Activated CD8-positive, alpha-beta T cell treated with anti-CD3 and anti-CD28 coated beads, Interleukin-2, amount 10 ng/mL, durations not matched to agents 7 days and 5 days (primary cell): ENCODE measurements around the gene IGF1R. TPM values are rescaled to one million over a fixed set of nuclear protein-coding genes. Genes with fewer than 3 reads are reported as not detected.

Experiments used
- ATAC-seq: fragments of 150-1000 bp; cut with Tn5 transposase; one replicate; pipeline ENCODE4 v1.10.0; 2021; ENCODE audit warnings: moderate library complexity
- CTCF ChIA-PET: fragments of 350-600 bp; sonication (Branson Sonifier 250); formaldehyde crosslinking; loops from one replicate; lab custom pipeline; 2021; ENCODE audit warnings: antibody characterized with exemption; lab: Charles Lee
- POLR2A ChIA-PET: fragments of 350-600 bp; sonication (Branson Sonifier 250); formaldehyde crosslinking; loops from one replicate; lab custom pipeline; 2021; ENCODE audit warnings: antibody characterized with exemption; lab: Charles Lee
- DNase-seq: peaks from one replicate; pipeline ENCODE4 v3.0.0-alpha.2; 2020
- H3K27ac Mint-ChIP-seq: one replicate; pipeline ENCODE4 v1.8.0; 2021; ENCODE audit warnings: mild to moderate bottlenecking, mixed read lengths
- H3K27me3 Mint-ChIP-seq: one replicate; pipeline ENCODE4 v1.8.0; 2021; ENCODE audit warnings: low read depth, mixed read lengths
- H3K36me3 Mint-ChIP-seq: one replicate; pipeline ENCODE4 v1.8.0; 2021; ENCODE audit warnings: low read depth, mixed read lengths
- H3K4me1 Mint-ChIP-seq: one replicate; pipeline ENCODE4 v1.8.0; 2021; ENCODE audit warnings: low read depth, mixed read lengths
- H3K4me3 Mint-ChIP-seq: one replicate; pipeline ENCODE4 v1.8.0; 2021; ENCODE audit warnings: mild to moderate bottlenecking, mixed read lengths
- H3K9me3 Mint-ChIP-seq: one replicate; pipeline ENCODE4 v1.8.0; 2022; ENCODE audit warnings: mixed read lengths; ENCODE audit not compliant: insufficient read depth
- total RNA-seq, 2 experiments: library from RNA; stranded (reverse); gene quantifications; one replicate each; pipeline ENCODE4 v1.2.3, GENCODE V29; 2021

Gene IGF1R
- total RNA-seq, 2 experiments from 2014 or later, result 9.1 to 10.6 TPM

DNA sequence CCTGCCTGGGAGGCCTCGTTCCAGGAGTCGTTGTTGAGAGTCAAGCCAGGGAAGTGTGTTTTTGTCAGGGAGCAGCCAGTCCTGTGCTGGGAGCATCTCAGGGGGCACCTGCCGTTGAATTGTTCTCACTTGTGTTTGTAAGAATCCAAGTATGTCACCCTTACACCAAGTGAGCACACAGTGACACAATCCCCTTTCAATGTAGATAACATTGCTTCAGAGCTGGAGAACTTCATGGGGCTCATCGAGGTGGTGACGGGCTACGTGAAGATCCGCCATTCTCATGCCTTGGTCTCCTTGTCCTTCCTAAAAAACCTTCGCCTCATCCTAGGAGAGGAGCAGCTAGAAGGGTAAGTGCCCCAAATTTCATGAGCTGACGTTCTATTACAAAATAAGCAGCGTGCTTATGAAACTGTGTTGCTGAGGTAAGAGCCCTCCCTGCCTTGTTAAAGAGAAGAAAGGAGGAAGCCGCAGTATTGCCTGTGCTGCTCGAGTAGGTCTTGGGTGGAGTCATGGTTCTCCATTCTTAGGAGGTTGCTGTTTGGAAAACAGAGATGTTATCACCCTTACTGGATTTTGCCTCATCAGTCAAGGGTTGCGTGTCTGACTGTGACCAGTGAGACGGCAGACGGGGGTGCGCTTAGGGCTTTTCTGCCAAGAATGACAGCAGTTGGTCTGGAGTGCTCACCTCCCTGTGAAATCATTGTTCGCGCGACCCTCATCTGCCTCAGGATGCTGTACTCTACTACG is 251.1 kb downstream of the IGF1R start:
- no peaks in the 10 kb centered on the region for H3K9me3 Mint-ChIP-seq
- H3K4me1 Mint-ChIP-seq, result no peaks in the 10 kb centered on the region
- ATAC-seq (no peak), DNase-seq (no peak)
- no peak overlapping the region for H3K4me3 Mint-ChIP-seq
- ChIA-PET POLR2A (no interaction called here), CTCF (no interaction called here)
- no peak overlapping the region for H3K27ac Mint-ChIP-seq
- H3K27me3 Mint-ChIP-seq, result no peaks in the 10 kb centered on the region
- peaks cover 3% of the 10 kb centered on the region for H3K36me3 Mint-ChIP-seq

DNA sequence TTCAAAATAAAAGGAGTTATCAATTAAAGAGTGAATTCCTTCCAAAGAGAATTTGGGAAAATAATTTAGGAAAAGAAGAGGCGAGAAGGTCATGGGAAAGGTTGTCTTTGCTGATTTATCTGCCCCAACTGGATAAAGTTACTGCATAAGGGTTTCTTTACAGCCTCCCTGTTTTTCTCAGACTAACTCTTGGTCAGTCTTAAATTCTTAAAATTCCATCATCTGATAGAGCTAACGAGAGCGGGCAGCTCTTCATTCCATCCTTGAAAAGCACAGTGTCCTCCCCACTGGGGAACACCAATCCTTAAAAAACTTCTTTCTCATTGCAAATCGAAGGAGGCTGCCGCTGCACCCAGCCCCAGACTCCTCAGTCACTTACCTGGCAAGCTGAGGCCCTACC is 252.0 kb downstream of the IGF1R start:
- H3K9me3 Mint-ChIP-seq, result no peaks in the 10 kb centered on the region
- no peak for ATAC-seq

GRCh38 chr15:98901434-98902072 is 253.2 kb downstream of the IGF1R start:
- ATAC-seq (no peak), DNase-seq (no peak)
- POLR2A ChIA-PET, result no interaction called here
- Mint-ChIP-seq H3K27me3 (no peaks in the 10 kb centered on the region), H3K36me3 (peaks cover 3% of the 10 kb centered on the region), H3K27ac (no peak overlapping the region), H3K4me1 (no peaks in the 10 kb centered on the region), H3K9me3 (no peaks in the 10 kb centered on the region), H3K4me3 (no peak overlapping the region)
- CTCF ChIA-PET, result interaction anchor here (0.9 to 1.5 kb wide), 2 partner anchors 122 to 175 kb away, joined by 3 to 5 read pairs; no protein-coding TSS in a partner anchor

More for the DNA sequence above, 252.0 kb downstream of the IGF1R start:
- ChIA-PET POLR2A (no interaction called here), CTCF (interaction anchor here (0.5 to 0.9 kb wide), 2 partner anchors 176 kb away, joined by 3 read pairs; no protein-coding TSS in a partner anchor)
- Mint-ChIP-seq H3K4me3 (no peak overlapping the region), H3K27ac (no peak overlapping the region), H3K36me3 (peaks cover 3% of the 10 kb centered on the region), H3K27me3 (no peaks in the 10 kb centered on the region), H3K4me1 (no peaks in the 10 kb centered on the region)
- no peak for DNase-seq

GRCh38 chr15:98902931-98903330 is 254.6 kb downstream of the IGF1R start:
- ATAC-seq (no peak), DNase-seq (no peak)
- ChIA-PET CTCF (interaction anchor here (0.6 to 1.5 kb wide), 2 partner anchors 124 to 373 kb away, joined by 3 to 5 read pairs; no protein-coding TSS in a partner anchor), POLR2A (interaction anchor here (0.7 kb wide), 1 partner anchor 54 kb away, joined by 3 read pairs; no protein-coding TSS in a partner anchor)
- Mint-ChIP-seq H3K27me3 (no peaks in the 10 kb centered on the region), H3K4me1 (no peaks in the 10 kb centered on the region), H3K27ac (no peak overlapping the region), H3K9me3 (no peaks in the 10 kb centered on the region), H3K36me3 (no peaks in the 10 kb centered on the region), H3K4me3 (no peak overlapping the region)

DNA sequence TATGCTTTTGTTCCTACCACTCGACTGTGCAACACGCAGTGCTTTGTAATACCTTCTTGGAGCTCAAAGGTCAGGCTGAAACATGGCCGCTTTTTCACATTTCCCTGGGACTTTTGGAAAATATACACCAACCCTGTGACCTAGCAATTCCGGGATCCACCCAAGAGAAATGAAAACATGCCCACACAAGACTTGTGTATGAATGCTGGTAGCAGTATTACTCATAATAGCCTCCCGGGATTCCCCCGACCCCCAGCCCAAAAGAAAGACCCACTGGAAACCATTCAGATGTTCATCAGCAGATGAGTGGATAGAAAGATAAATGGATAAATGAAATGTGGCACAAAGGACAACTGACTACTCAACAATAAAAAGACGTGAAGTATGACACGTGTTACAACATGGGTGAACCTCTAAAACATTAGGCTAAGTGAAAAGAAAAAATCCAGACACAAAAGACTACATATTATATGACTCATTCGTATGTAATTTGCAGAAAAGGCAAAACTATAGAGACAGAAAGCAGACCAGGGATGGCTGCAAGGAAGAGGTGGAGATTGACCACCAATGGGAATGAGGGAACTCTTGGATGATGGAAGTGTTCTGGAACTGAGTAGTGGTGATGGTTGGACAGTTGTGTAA is 255.2 kb downstream of the IGF1R start:
- no peaks in the 10 kb centered on the region for H3K4me1 Mint-ChIP-seq
- CTCF ChIA-PET, result interaction anchor here (0.6 to 2.3 kb wide), 5 partner anchors 8 to 384 kb away, joined by 3 to 8 read pairs (median 6); no protein-coding TSS in a partner anchor
- no peaks in the 10 kb centered on the region for H3K36me3 Mint-ChIP-seq
- ATAC-seq, result no peak
- H3K4me3 Mint-ChIP-seq, result no peak overlapping the region
- no peak overlapping the region for H3K27ac Mint-ChIP-seq
- DNase-seq, result no peak
- H3K9me3 Mint-ChIP-seq, result no peaks in the 10 kb centered on the region
- H3K27me3 Mint-ChIP-seq, result no peaks in the 10 kb centered on the region
- POLR2A ChIA-PET, result interaction anchor here (0.7 kb wide), 1 partner anchor 54 kb away, joined by 3 read pairs; no protein-coding TSS in a partner anchor

GRCh38 chr15:98904544-98904943 is 256.2 kb downstream of the IGF1R start:
- H3K9me3 Mint-ChIP-seq, result no peaks in the 10 kb centered on the region
- H3K36me3 Mint-ChIP-seq, result no peaks in the 10 kb centered on the region
- H3K4me3 Mint-ChIP-seq, result no peak overlapping the region
- no peaks in the 10 kb centered on the region for H3K27me3 Mint-ChIP-seq
- POLR2A ChIA-PET, result no interaction called here
- no peak overlapping the region for H3K27ac Mint-ChIP-seq
- DNase-seq, result peak; percentile 26
- CTCF ChIA-PET, result interaction anchor here (1.0 to 2.5 kb wide), 5 partner anchors 9 to 461 kb away, joined by 3 to 8 read pairs (median 8); no protein-coding TSS in a partner anchor
- no peak for ATAC-seq
- H3K4me1 Mint-ChIP-seq, result no peaks in the 10 kb centered on the region

- H3K4me3 Mint-ChIP-seq, result no peak overlapping the region
- DNase-seq, result no peak
- H3K27me3 Mint-ChIP-seq, result no peaks in the 10 kb centered on the region
- CTCF ChIA-PET, result interaction anchor here (0.7 to 2.5 kb wide), 4 partner anchors 10 to 387 kb away, joined by 3 to 8 read pairs (median 8); no protein-coding TSS in a partner anchor
- H3K4me1 Mint-ChIP-seq, result no peaks in the 10 kb centered on the region
- POLR2A ChIA-PET, result no interaction called here
- no peaks in the 10 kb centered on the region for H3K9me3 Mint-ChIP-seq
- no peak for ATAC-seq
- no peak overlapping the region for H3K27ac Mint-ChIP-seq
- no peaks in the 10 kb centered on the region for H3K36me3 Mint-ChIP-seq
These were observed 257.8 kb downstream of the IGF1R start for GRCh38 chr15:98905963-98906711.

GRCh38 chr15:98906712-98907083 is 258.4 kb downstream of the IGF1R start:
- H3K9me3 Mint-ChIP-seq, result no peaks in the 10 kb centered on the region
- no peak for DNase-seq
- no peaks in the 10 kb centered on the region for H3K36me3 Mint-ChIP-seq
- H3K27ac Mint-ChIP-seq, result no peak overlapping the region
- H3K4me3 Mint-ChIP-seq, result no peak overlapping the region
- no peak for ATAC-seq
- ChIA-PET POLR2A (no interaction called here), CTCF (interaction anchor here (2.5 kb wide), 1 partner anchor 170 kb away, joined by 8 read pairs; no protein-coding TSS in a partner anchor)
- no peaks in the 10 kb centered on the region for H3K4me1 Mint-ChIP-seq
- no peaks in the 10 kb centered on the region for H3K27me3 Mint-ChIP-seq

DNA sequence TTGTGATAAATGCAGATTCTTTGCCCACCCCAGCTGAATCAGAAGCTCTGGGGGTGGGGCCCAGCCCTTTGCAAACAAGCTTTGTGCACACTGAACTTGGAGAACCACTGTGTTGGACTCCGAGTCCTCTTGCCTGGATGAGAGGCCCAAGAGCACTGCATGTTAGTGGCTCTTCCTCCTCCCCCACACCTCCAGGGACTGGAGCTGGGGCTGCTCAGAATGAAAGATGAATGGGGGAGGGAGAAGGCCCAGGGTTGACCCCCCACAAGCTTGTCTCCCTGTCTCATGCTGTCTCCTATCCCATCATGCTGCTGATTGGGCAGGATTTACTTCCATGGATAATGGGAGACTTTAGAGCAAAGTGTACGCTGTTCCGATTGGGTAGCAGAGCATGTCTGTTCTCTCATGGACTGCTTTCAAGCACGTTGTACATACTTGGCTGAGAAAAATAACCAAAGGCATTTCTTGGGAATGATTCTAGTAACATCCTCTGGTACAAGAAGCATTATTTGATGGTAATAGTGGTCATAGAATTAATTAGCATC is 259.7 kb downstream of the IGF1R start:
- Mint-ChIP-seq H3K4me1 (no peaks in the 10 kb centered on the region), H3K36me3 (no peaks in the 10 kb centered on the region), H3K27ac (no peak overlapping the region), H3K9me3 (no peaks in the 10 kb centered on the region), H3K27me3 (no peaks in the 10 kb centered on the region), H3K4me3 (no peak overlapping the region)
- POLR2A ChIA-PET, result no interaction called here
- ATAC-seq, result no peak
- CTCF ChIA-PET, result no interaction called here
- DNase-seq, result no peak

DNA sequence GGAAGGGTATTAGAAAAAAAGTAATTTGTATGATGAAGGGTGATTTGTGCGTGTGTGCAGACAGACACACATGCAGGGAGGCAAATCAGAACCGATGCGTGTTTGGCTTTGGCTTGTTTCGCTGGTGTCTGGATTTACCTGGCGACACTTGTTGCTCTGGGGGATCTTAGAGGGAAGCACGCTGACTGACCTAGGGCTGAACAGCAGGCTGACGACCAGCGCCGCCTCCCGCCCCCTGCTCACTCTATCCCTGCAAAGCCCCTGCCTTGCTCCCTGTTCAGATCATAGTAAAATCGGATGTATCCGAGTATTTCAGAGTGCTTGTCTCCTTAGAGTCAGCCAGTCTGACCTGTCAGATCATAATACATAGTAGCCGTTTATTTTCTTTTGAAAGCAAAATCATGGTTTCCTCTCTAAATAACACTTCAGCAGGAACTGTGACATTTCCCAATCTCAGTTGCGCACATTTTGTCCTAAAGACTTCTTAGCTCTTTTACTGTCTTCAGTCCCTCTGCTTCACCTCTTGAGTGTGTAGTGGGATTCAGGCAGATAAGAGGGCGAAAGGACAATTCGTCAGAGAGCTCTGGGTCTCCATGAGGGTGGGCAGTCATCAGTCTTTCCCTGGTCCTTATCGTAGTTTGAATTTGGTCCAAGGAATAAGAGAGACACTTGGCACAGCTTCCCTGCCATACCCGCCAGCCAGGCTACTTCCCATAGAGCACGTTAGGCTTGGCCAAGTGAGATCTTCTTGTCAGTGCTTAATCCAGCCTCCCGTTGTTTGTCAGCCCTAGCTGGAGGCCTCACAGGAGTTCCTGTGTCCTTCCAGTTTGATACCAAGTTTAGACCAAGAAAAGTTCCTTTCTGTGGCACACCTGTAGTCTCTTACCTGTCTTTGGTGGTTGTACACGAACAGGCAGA is 261.9 kb downstream of the IGF1R start:
- Mint-ChIP-seq H3K36me3 (peaks cover 6% of the 10 kb centered on the region), H3K9me3 (no peaks in the 10 kb centered on the region), H3K27me3 (no peaks in the 10 kb centered on the region), H3K4me1 (peaks cover 3% of the 10 kb centered on the region), H3K4me3 (no peak overlapping the region), H3K27ac (no peak overlapping the region)
- POLR2A ChIA-PET, result no interaction called here
- CTCF ChIA-PET, result no interaction called here
- ATAC-seq, result no peak
- no peak for DNase-seq
